Right lobe of liver (tissue), 6 donors: Measurements from ENCODE around the gene FNDC3B. TPM values are rescaled to one million over a fixed set of nuclear protein-coding genes. Genes with fewer than 3 reads are reported as not detected.

Source experiments
- ATAC-seq, 4 donors: fragments of 200-7000 bp; cut with Tn5 transposase; one replicate each; pipeline ENCODE4 v1.9.1; 2020; ENCODE audit warnings: mild to moderate bottlenecking in 4 of 4, moderate library complexity in 4 of 4
- DNase-seq, 3 donors: peaks; one replicate each; pipeline ENCODE4 v3.0.0-alpha.2; 2020
- H3K27ac ChIP-seq, 3 donors: fragments of 200-600 bp; one replicate each; pipeline ENCODE4 v1.8.0; 2022
- H3K27me3 ChIP-seq, 2 donors: fragments of 200-600 bp; one replicate each; pipeline ENCODE4 v1.8.0; 2022
- H3K36me3 ChIP-seq, 4 donors: fragments of 200-600 bp; sonication (generic) in 1 of 4; one replicate each; pipeline versions ENCODE4 v1.5.1 to v1.8.0; 2017 to 2022; ENCODE audit warnings: control low read depth in 1 of 4
- H3K4me1 ChIP-seq, 4 donors: fragments of 200-600 bp; sonication (generic) in 1 of 4; one replicate each; pipeline versions ENCODE4 v1.5.1 to v1.8.0; 2017 to 2022; ENCODE audit warnings: control low read depth in 1 of 4
- H3K4me3 ChIP-seq, 3 donors: fragments of 200-600 bp; one replicate each; pipeline ENCODE4 v1.8.0; 2022
- H3K9me3 ChIP-seq, 4 donors: fragments of 200-600 bp; sonication (generic) in 1 of 4; one replicate each; pipeline versions ENCODE4 v1.5.1 to v1.8.0; 2017 to 2022; ENCODE audit warnings: control low read depth in 1 of 4
- POLR2A ChIP-seq: fragments of 450-650 bp; IDR thresholded peaks from one replicate; pipeline ENCODE4 v1.6.1; 2017; ENCODE audit warnings: antibody characterized with exemption, mild to moderate bottlenecking
- WGBS: methylation state at CpG from one replicate; pipeline ENCODE4 v1.1.6; 2018; ENCODE audit warnings: low coverage, low lambda C conversion rate; ENCODE audit not compliant: insufficient coverage; ENCODE audit errors: missing lambda C conversion rate; 5-methylcytosine and 5-hydroxymethylcytosine counted together
- intact Hi-C, 2 donors: fragments of 100-400 bp; cut with DNase I; formaldehyde crosslinking; loops; one replicate each; pipeline versions ENCODE4 v1.11.2 to v1.14.1; 2022
- total RNA-seq, 6 experiments: library from RNA; depleted of rRNA in 2 of 6; stranded (reverse); fragments of >200 nt in 2 of 6; fragmentation: NEBNext Ultra II Directional in 3 of 6; extraction: Animal tissue kit (Norgen Biotek cat#: 25700) in 3 of 6; gene quantifications; one replicate each; pipeline versions ENCODE4 v1.1.0 to v1.2.4, GENCODE V29; 2016 to 2023
- TF ChIP-seq, protein P1 (sequence below), 4 donors: fragments of 200-600 bp in 3 of 4; fragments of 450-650 bp in 1 of 4; IDR thresholded peaks; one replicate each; pipeline versions ENCODE4 v1.5.1 to v1.8.0; 2016 to 2022; ENCODE audit warnings: antibody characterized with exemption in 4 of 4, mild to moderate bottlenecking in 2 of 4
- donor health status: DM: no; HTN: yes; CAD: no.
- donor health status: DM: no; HTN: no; CAD: no.
- donor health status: DM: no; HTN: no; CAD: no.
- donor health status: DM: no; HTN: yes; CAD: no.
- donor health status: DM: no; HTN: yes; CAD: no.

The FNDC3B gene
- total RNA-seq, 6 experiments from 2014 or later, result 40.2 to 184 (median 63.5) TPM

GRCh38 chr3:172305974-172306373 is 266.6 kb downstream of the FNDC3B start:
- no peak overlapping the region for H3K4me3 ChIP-seq
- ATAC-seq (no peak), DNase-seq (no peak)
- peaks cover 0 to 8% (median 2%) of the 10 kb centered on the region in 4 donors for H3K4me1 ChIP-seq
- WGBS, result 96% methylated on average over 2 of the region's 2 CpGs
- TF ChIP-seq POLR2A, result no peak
- TF ChIP-seq, protein P1, sequence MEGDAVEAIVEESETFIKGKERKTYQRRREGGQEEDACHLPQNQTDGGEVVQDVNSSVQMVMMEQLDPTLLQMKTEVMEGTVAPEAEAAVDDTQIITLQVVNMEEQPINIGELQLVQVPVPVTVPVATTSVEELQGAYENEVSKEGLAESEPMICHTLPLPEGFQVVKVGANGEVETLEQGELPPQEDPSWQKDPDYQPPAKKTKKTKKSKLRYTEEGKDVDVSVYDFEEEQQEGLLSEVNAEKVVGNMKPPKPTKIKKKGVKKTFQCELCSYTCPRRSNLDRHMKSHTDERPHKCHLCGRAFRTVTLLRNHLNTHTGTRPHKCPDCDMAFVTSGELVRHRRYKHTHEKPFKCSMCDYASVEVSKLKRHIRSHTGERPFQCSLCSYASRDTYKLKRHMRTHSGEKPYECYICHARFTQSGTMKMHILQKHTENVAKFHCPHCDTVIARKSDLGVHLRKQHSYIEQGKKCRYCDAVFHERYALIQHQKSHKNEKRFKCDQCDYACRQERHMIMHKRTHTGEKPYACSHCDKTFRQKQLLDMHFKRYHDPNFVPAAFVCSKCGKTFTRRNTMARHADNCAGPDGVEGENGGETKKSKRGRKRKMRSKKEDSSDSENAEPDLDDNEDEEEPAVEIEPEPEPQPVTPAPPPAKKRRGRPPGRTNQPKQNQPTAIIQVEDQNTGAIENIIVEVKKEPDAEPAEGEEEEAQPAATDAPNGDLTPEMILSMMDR (IDR thresholded peaks at IDR 0.05), result no peak
- no peaks in the 10 kb centered on the region for H3K9me3 ChIP-seq
- intact Hi-C loops, result no loop called here
- no peak overlapping the region for H3K27ac ChIP-seq
- H3K36me3 ChIP-seq, result peaks cover 7 to 48% (median 21%) of the 10 kb centered on the region in 4 donors
- H3K27me3 ChIP-seq, result no peaks in the 10 kb centered on the region

GRCh38 chr3:172307141-172307560 is 267.8 kb downstream of the FNDC3B start:
- Histone ChIP-seq H3K36me3 (peaks cover 7 to 53% (median 26%) of the 10 kb centered on the region in 4 donors), H3K4me1 (peaks cover 0 to 8% (median 2%) of the 10 kb centered on the region in 4 donors), H3K4me3 (no peak overlapping the region), H3K27ac (no peak overlapping the region), H3K9me3 (no peaks in the 10 kb centered on the region), H3K27me3 (no peaks in the 10 kb centered on the region)
- TF ChIP-seq, protein P1 (IDR thresholded peaks at IDR 0.05), result no peak
- TF ChIP-seq POLR2A, result no peak
- ATAC-seq (no peak), DNase-seq (no peak)
- 50% methylated on average over 2 of the region's 5 CpGs for WGBS
- intact Hi-C loops, result no loop called here

- TF ChIP-seq POLR2A, result no peak
- TF ChIP-seq, protein P1 (IDR thresholded peaks at IDR 0.05), result no peak
- Histone ChIP-seq H3K4me1 (peaks cover 0 to 8% (median 2%) of the 10 kb centered on the region in 4 donors), H3K27me3 (no peaks in the 10 kb centered on the region), H3K9me3 (no peaks in the 10 kb centered on the region), H3K27ac (no peak overlapping the region), H3K4me3 (no peak overlapping the region), H3K36me3 (peaks cover 7 to 59% (median 31%) of the 10 kb centered on the region in 4 donors)
- intact Hi-C loops, result no loop called here
- DNase-seq, result no peak
- 73% methylated on average over 3 of the region's 3 CpGs for WGBS
- no peak for ATAC-seq
Observed at GRCh38 chr3:172309059-172309458, 269.7 kb downstream of the FNDC3B start.

DNA sequence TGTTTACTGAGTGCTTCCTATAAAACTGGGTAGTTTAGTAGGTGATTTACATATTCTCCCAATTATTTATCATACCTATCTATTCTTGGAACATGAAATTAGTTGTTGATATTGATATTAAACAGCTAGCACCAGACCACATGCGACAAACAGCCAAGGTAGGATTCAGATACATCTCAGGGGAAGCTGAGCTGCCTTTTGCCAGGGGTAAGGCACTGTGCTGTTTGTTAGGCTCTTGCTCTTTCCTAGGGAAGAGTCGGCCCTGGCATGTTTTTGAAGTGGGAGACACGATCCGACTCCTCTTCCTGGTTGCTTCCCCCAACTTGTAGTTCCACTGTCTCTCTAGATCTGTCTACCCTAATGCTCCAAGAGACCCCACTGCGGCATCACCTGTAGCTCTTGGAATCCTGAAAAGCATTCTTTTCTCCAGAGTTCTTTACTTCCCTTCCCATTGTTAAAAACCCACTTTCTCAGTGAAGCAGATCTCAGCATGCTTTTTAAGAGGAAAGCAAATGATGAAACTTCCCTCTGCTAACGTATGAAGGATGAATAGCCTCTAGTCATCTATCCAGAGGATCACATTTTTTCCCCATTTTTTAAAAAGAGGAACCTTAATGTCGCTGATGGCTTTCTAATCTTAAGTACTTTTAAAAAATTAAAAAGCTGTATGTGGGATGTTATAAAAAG is 270.5 kb downstream of the FNDC3B start:
- Histone ChIP-seq H3K27ac (no peak overlapping the region), H3K36me3 (peaks cover 7 to 59% (median 31%) of the 10 kb centered on the region in 4 donors), H3K9me3 (no peaks in the 10 kb centered on the region), H3K27me3 (no peaks in the 10 kb centered on the region), H3K4me1 (peaks cover 0 to 8% (median 0%) of the 10 kb centered on the region in 4 donors), H3K4me3 (no peak overlapping the region)
- no peak for TF ChIP-seq POLR2A
- TF ChIP-seq, protein P1 (IDR thresholded peaks at IDR 0.05), result no peak
- no peak for DNase-seq
- ATAC-seq, result no peak
- WGBS, result 87% methylated on average over 5 of the region's 7 CpGs
- intact Hi-C loops, result no loop called here
